Ascending aorta (tissue), 2 donors: ENCODE data around the gene HDAC10. TPM values are rescaled to one million over a fixed set of nuclear protein-coding genes. Genes with fewer than 3 reads are reported as not detected.

ENCODE experiments used
- DNase-seq, 2 donors: peaks; one replicate each; pipeline ENCODE4 v3.0.0-alpha.2; 2019; ENCODE audit warnings: low spot score in 2 of 2
- H3K27ac ChIP-seq, 2 donors: fragments of 200-600 bp; sonication (generic); one replicate each; pipeline ENCODE4 v1.5.1; 2016 to 2017; ENCODE audit warnings: mild to moderate bottlenecking in 1 of 2
- H3K27me3 ChIP-seq: fragments of 200-600 bp; sonication (generic); one replicate; pipeline ENCODE4 v1.5.1; 2017
- H3K36me3 ChIP-seq, 2 donors: fragments of 200-600 bp; sonication (generic); one replicate each; pipeline ENCODE4 v1.5.1; 2016
- H3K4me1 ChIP-seq, 2 donors: fragments of 200-600 bp; sonication (generic); one replicate each; pipeline ENCODE4 v1.5.1; 2016 to 2017; ENCODE audit warnings: mild to moderate bottlenecking in 1 of 2
- H3K4me3 ChIP-seq, 2 donors: fragments of 200-600 bp; sonication (generic); one replicate each; pipeline ENCODE4 v1.5.1; 2016 to 2017; ENCODE audit warnings: mild to moderate bottlenecking in 1 of 2
- H3K9me3 ChIP-seq, 2 donors: fragments of 200-600 bp; sonication (generic); one replicate each; pipeline ENCODE4 v1.5.1; 2016
- CTCF ChIP-seq, 3 experiments: fragments of 200-600 bp in 2 of 3; fragments of 450-650 bp in 1 of 3; sonication (generic) in 2 of 3; IDR thresholded peaks; one replicate each; pipeline ENCODE4 v1.5.1; 2016 to 2019; ENCODE audit warnings: antibody characterized with exemption in 3 of 3, mild to moderate bottlenecking in 1 of 3, moderate library complexity in 1 of 3
- intact Hi-C: fragments of 100-400 bp; cut with DNase I; formaldehyde crosslinking; loops from one replicate; pipeline ENCODE4 v1.15.1; 2023
- total RNA-seq: library from RNA; depleted of rRNA; stranded (reverse); fragments of >200 nt; gene quantifications from one replicate; pipeline ENCODE4 v1.1.0, GENCODE V29; 2016

HDAC10 gene
- total RNA-seq, 1 donor from 2014 or later = 73.2 TPM

- TF ChIP-seq CTCF (IDR thresholded peaks at IDR 0.05) = no peak
- intact Hi-C loops = no loop called here
- H3K36me3 ChIP-seq = peaks cover 24 to 33% of the 10 kb centered on the region in 2 donors
Measured at GRCh38 chr22:50196256-50196655, 54.8 kb downstream of the HDAC10 start.

More at GRCh38 chr22:50196256-50196655, 54.8 kb downstream of the HDAC10 start:
- H3K9me3 ChIP-seq = no peaks in the 10 kb centered on the region
- H3K27ac ChIP-seq = no peak overlapping the region
- no peaks in the 10 kb centered on the region for H3K27me3 ChIP-seq
- peaks cover 5 to 6% of the 10 kb centered on the region in 2 donors for H3K4me1 ChIP-seq
- no peak overlapping the region for H3K4me3 ChIP-seq
- DNase-seq = no peak

Other genes starting within 250 kb of the HDAC10 start
- gene IL17REL, start 238.5 kb downstream of the HDAC10 start, total RNA-seq = not detected
- gene TTLL8, start 193.0 kb downstream of the HDAC10 start, total RNA-seq = not detected
- 0.32 TPM for gene MLC1, start 165.8 kb downstream of the HDAC10 start, total RNA-seq
- not detected for gene MOV10L1, start 161.3 kb downstream of the HDAC10 start, total RNA-seq
- 0.32 TPM for gene PANX2, start 80.5 kb downstream of the HDAC10 start, total RNA-seq
- 91.4 TPM for gene TRABD, start 65.4 kb downstream of the HDAC10 start, total RNA-seq
- 41.7 TPM for gene SELENOO, start 50.3 kb downstream of the HDAC10 start, total RNA-seq
- 58.1 TPM for gene TUBGCP6, start 6.2 kb downstream of the HDAC10 start, total RNA-seq
- gene MAPK12, start 10.4 kb upstream of the HDAC10 start, total RNA-seq = 29.4 TPM
- gene MAPK11, start 19.1 kb upstream of the HDAC10 start, total RNA-seq = 117 TPM
- 287 TPM for gene PLXNB2, start 56.4 kb upstream of the HDAC10 start, total RNA-seq
- gene DENND6B, start 75.7 kb upstream of the HDAC10 start, total RNA-seq = 1.4 TPM
- gene PPP6R2, start 92.1 kb upstream of the HDAC10 start, total RNA-seq = 55.5 TPM
- gene SBF1, start 223.8 kb upstream of the HDAC10 start, total RNA-seq = 98.8 TPM
- gene ADM2, start 230.3 kb upstream of the HDAC10 start, total RNA-seq = not detected
- not detected for gene MIOX, start 235.6 kb upstream of the HDAC10 start, total RNA-seq